RWPE1 (cell line): ENCODE measurements around the gene PPTC7.

Source experiments
- CTCF ChIA-PET: fragments of 350-600 bp; sonication (Branson Sonifier 250); formaldehyde crosslinking; extraction: SDS; loops from one replicate; lab custom pipeline; 2021; lab: Yijun Ruan, JAX
- POLR2A ChIA-PET: fragments of 400-600 bp; formaldehyde crosslinking; extraction: SDS; loops from one replicate; lab custom pipeline; 2020; ENCODE audit warnings: antibody characterized with exemption; ENCODE audit not compliant: low non-redundant PET; lab: Yijun Ruan, JAX
- DNase-seq: peaks from one replicate; pipeline ENCODE4 v3.0.0; 2012; ENCODE audit warnings: low spot score
- H3K27ac ChIP-seq: fragments of 450-650 bp; 2 replicates; pipeline ENCODE4 v1.5.1; 2017
- CTCF ChIP-seq: fragments of 450-650 bp; conservative IDR thresholded peaks from 2 replicates; pipeline ENCODE4 v1.5.1; 2017; ENCODE audit warnings: low read depth, mild to moderate bottlenecking

The PPTC7 gene

GRCh38 chr12:110555577-110556406 lies 27.3 kb downstream of the PPTC7 start:
- no peak for DNase-seq
- ChIA-PET POLR2A (no interaction called here), CTCF (interaction anchor here (0.6 to 0.7 kb wide), 2 partner anchors 462 to 1858 kb away, joined by 3 to 4 read pairs; no protein-coding TSS in a partner anchor)
- no peak overlapping the region for H3K27ac ChIP-seq
- TF ChIP-seq CTCF, result no peak

GRCh38 chr12:110554184-110554583 lies 28.9 kb downstream of the PPTC7 start:
- no peak for TF ChIP-seq CTCF
- ChIA-PET CTCF (interaction anchor here (1.1 kb wide), 1 partner anchor 15 kb away, joined by 3 read pairs; no protein-coding TSS in a partner anchor), POLR2A (interaction anchor here (1.1 kb wide), 1 partner anchor 86 kb away, joined by 4 read pairs; the partner anchor contains the start of genes FAM216A and GPN3)

GRCh38 chr12:110550981-110551380 lies 32.1 kb downstream of the PPTC7 start:
- no peak for TF ChIP-seq CTCF
- peak overlapping the region; percentile 65 for H3K27ac ChIP-seq
- ChIA-PET POLR2A (no interaction called here), CTCF (interaction anchor here (1.3 kb wide), 1 partner anchor 12 kb away, joined by 3 read pairs; no protein-coding TSS in a partner anchor)
- no peak for DNase-seq

More at GRCh38 chr12:110554184-110554583, 28.9 kb downstream of the PPTC7 start:
- peak overlapping the region; percentile 53 for H3K27ac ChIP-seq
- DNase-seq, result no peak

GRCh38 chr12:110549716-110550115 lies 33.4 kb downstream of the PPTC7 start:
- TF ChIP-seq CTCF, result no peak
- H3K27ac ChIP-seq, result peak overlapping the region; percentile 45
- CTCF ChIA-PET, result interaction anchor here (1.4 kb wide), 1 partner anchor 51 kb away, joined by 5 read pairs; no protein-coding TSS in a partner anchor
- POLR2A ChIA-PET, result no interaction called here
- no peak for DNase-seq

GRCh38 chr12:110548678-110549077 lies 34.4 kb downstream of the PPTC7 start:
- no peak for DNase-seq
- POLR2A ChIA-PET, result no interaction called here
- peak overlapping the region; percentile 42; the same call in 1 of the 2 replicates for H3K27ac ChIP-seq
- TF ChIP-seq CTCF, result no peak
- CTCF ChIA-PET, result interaction anchor here (1.4 kb wide), 1 partner anchor 52 kb away, joined by 5 read pairs; no protein-coding TSS in a partner anchor

- no peak for DNase-seq
- no peak overlapping the region for H3K27ac ChIP-seq
- ChIA-PET POLR2A (no interaction called here), CTCF (interaction anchor here (1.0 kb wide), 1 partner anchor 74 kb away, joined by 3 read pairs; no protein-coding TSS in a partner anchor)
- TF ChIP-seq CTCF, result no peak
These were observed 36.0 kb downstream of the PPTC7 start for GRCh38 chr12:110547090-110547489.
